Articular chondrocyte of knee joint (primary cell): ENCODE results near the gene CPSF6. TPM values are rescaled to one million over a fixed set of nuclear protein-coding genes. Genes with fewer than 3 reads are reported as not detected.

ENCODE experiments used
- total RNA-seq: library from RNA; depleted of rRNA; stranded (reverse); fragments of >200 nt; gene quantifications from 2 replicates; pipeline ENCODE4 v1.2.3, GENCODE V29; 2012

CPSF6 gene
- 23.0 and 29.9 TPM in 2 replicates for total RNA-seq

GRCh38 chr12:69239352-69239921, at the start of gene CPSF6:
TSS of gene CPSF6 (plus strand) at chr12:69239569. CDS start at chr12:69239647, 78 bp downstream.

Other genes starting within 250 kb of the CPSF6 start
- gene LYZ, start 108.8 kb downstream of the CPSF6 start, total RNA-seq, result 0.13 TPM in 1 of 2 replicates, not detected in the other
- 16.3 and 28.5 TPM in 2 replicates for gene YEATS4, start 120.2 kb downstream of the CPSF6 start, total RNA-seq
- 103 and 111 TPM in 2 replicates for gene FRS2, start 230.8 kb downstream of the CPSF6 start, total RNA-seq